Endothelial cell of umbilical vein (primary cell): ENCODE results near the gene AP1G2. TPM values are rescaled to one million over a fixed set of nuclear protein-coding genes. Genes with fewer than 3 reads are reported as not detected.

ENCODE experiments used
- polyA plus RNA-seq, 4 experiments: library from polyadenylated mRNA; depleted of rRNA in 3 of 4; stranded (reverse) in 3 of 4; unstranded in 1 of 4; fragments of >200 nt; gene quantifications; 2 replicates each; pipeline versions ENCODE4 v1.2.1 to v1.2.3, GENCODE V29; 2011 to 2012; ENCODE audit warnings: missing spikeins in 1 of 4
- total RNA-seq: library from RNA; stranded (reverse); gene quantifications from 2 replicates; pipeline ENCODE4 v1.2.3, GENCODE V29; 2021

Gene AP1G2
- total and polyA plus RNA-seq, 2 donors (not counting 3 experiments of a cell fraction or from before 2014, with no cell fraction given): 39.0 to 55.8 TPM

Other genes starting within 250 kb of the AP1G2 start
- gene PABPN1, start 246.3 kb downstream of the AP1G2 start, total RNA-seq: 218 and 231 TPM in 2 replicates
- 227 and 231 TPM in 2 replicates for gene PABPN1, start 246.3 kb downstream of the AP1G2 start, polyA plus RNA-seq
- gene SLC22A17, start 214.9 kb downstream of the AP1G2 start, total RNA-seq: 1.8 and 4.6 TPM in 2 replicates
- gene SLC22A17, start 214.9 kb downstream of the AP1G2 start, polyA plus RNA-seq: 2.9 and 4.2 TPM in 2 replicates
- gene EFS, start 202.6 kb downstream of the AP1G2 start, total RNA-seq: 0.13 TPM in 1 of 2 replicates, not detected in the other
- gene EFS, start 202.6 kb downstream of the AP1G2 start, polyA plus RNA-seq: 0.02 and 0.03 TPM in 2 replicates
- gene IL25, start 195.0 kb downstream of the AP1G2 start, total RNA-seq: not detected in 2 replicates
- not detected in 2 replicates for gene IL25, start 195.0 kb downstream of the AP1G2 start, polyA plus RNA-seq
- gene CMTM5, start 190.7 kb downstream of the AP1G2 start, total RNA-seq: not detected in 2 replicates
- not detected in 2 replicates for gene CMTM5, start 190.7 kb downstream of the AP1G2 start, polyA plus RNA-seq
- not detected in 2 replicates for gene MYH6, start 159.5 kb downstream of the AP1G2 start, total RNA-seq
- not detected in 2 replicates for gene MYH6, start 159.5 kb downstream of the AP1G2 start, polyA plus RNA-seq
- not detected in 2 replicates for gene MYH7, start 132.1 kb downstream of the AP1G2 start, total RNA-seq
- not detected in 2 replicates for gene MYH7, start 132.1 kb downstream of the AP1G2 start, polyA plus RNA-seq
- gene NGDN, start 98.1 kb downstream of the AP1G2 start, total RNA-seq: 36.3 and 36.5 TPM in 2 replicates
- 22.1 and 25.6 TPM in 2 replicates for gene NGDN, start 98.1 kb downstream of the AP1G2 start, polyA plus RNA-seq
- 2.0 and 2.3 TPM in 2 replicates for gene ZFHX2, start 16.0 kb downstream of the AP1G2 start, total RNA-seq
- 0.21 and 0.25 TPM in 2 replicates for gene ZFHX2, start 16.0 kb downstream of the AP1G2 start, polyA plus RNA-seq
- 9.8 and 12.5 TPM in 2 replicates for gene THTPA, start 11.5 kb downstream of the AP1G2 start, total RNA-seq
- gene THTPA, start 11.5 kb downstream of the AP1G2 start, polyA plus RNA-seq: 9.5 and 10.8 TPM in 2 replicates
- gene JPH4, start 11.0 kb upstream of the AP1G2 start, total RNA-seq: not detected in 2 replicates
- gene JPH4, start 11.0 kb upstream of the AP1G2 start, polyA plus RNA-seq: 0.06 TPM in 1 of 2 replicates, not detected in the other
- gene DHRS2, start 68.6 kb upstream of the AP1G2 start, total RNA-seq: 0.44 TPM in 1 of 2 replicates, not detected in the other
- 0.10 and 0.11 TPM in 2 replicates for gene DHRS2, start 68.6 kb upstream of the AP1G2 start, polyA plus RNA-seq